HG02981 (cell line): Measurements from ENCODE around the gene DGKG.

Source experiments
- ATAC-seq: cut with Tn5 transposase; IDR thresholded peaks from one replicate; pipeline ENCODE4 v1.9.1; 2021; ENCODE audit warnings: mild to moderate bottlenecking, moderate library complexity; ENCODE audit not compliant: unreplicated experiment

DGKG gene

DNA sequence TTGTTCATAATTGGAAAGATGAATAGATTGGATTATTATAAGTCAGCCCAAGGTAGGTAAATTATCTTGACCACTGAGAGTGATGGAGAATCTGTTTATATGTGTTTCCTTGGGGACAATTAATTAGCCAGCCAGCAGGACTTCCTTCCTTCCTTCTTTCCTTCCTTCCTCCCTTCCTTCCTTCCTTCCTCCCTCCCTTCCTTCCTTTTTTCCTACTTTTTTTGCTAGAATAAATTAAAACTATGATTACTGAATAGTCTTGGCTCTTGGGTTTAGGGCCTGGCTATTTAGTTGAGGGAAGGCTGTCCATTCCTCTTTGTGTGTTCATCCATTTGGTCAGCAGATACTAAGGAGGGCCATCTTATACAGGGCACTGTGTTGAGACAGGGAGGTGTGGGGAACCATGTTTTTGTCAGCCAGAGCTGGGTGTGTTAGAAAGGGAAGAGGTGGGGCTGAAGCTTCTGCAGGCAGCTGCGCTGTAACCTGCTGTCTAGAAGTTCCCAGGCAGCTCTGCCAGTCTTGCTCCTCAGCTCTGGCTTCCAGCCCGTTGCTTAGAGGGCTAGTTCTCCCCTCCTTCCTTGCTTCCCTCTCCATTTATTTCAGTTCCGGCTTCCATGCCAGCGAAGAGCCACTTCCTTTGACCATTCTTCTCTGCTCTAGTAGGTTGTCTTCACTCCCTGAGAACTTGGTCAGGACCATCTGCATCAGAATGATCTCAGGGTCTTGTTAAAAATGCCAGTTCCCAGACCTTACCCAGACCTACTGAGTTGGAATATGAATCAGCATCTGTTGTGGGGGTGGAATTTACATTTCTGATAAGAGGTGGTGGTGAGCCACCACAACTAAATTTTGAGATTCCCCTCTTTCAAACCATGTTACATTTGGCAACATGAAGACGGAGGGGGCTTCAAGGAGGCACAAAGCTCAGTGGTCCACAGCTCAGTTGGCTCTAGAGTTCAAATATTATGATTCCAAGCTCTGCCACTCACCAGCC, 113.9 kb downstream of the DGKG start:
- no peak for ATAC-seq

DNA sequence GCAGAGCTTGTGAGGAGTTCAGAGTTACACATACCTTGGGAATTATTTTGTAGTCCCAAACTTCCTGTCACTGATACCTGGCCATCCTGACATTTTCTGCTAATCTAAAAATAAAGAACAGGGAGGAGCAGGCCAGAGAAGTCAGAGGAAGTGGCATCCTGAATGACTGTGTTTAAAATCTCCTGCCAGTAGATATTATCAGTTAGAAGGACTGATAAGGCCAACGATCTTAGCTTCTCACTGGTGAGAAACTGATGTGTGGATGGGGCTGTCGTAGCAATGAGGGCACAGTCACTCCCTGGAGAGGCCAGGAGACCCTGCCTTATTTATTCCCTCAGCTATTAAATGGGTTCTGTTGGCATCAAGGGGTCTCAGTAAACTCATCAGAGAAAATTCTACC, 115.1 kb downstream of the DGKG start:
- no peak for ATAC-seq

DNA sequence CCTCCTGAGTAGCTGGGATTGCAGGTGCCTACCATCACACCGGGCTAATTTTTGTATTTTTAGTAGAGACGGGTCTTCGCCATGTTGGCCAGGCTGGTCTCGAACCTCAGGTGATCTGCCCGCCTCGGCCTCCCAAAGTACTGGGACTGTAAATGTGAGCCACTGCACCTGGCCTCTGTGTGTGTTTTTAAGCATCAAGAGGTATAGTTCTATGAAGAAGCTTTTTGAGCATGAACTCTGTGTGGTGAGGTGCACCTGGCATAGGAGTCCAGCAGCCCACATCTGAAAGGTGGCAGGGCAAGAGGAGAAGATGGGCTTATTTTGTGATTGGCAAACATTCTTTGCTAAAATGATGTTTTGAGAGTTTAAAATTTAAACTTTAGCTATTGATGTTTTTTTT, 118.0 kb downstream of the DGKG start:
- no peak for ATAC-seq

DNA sequence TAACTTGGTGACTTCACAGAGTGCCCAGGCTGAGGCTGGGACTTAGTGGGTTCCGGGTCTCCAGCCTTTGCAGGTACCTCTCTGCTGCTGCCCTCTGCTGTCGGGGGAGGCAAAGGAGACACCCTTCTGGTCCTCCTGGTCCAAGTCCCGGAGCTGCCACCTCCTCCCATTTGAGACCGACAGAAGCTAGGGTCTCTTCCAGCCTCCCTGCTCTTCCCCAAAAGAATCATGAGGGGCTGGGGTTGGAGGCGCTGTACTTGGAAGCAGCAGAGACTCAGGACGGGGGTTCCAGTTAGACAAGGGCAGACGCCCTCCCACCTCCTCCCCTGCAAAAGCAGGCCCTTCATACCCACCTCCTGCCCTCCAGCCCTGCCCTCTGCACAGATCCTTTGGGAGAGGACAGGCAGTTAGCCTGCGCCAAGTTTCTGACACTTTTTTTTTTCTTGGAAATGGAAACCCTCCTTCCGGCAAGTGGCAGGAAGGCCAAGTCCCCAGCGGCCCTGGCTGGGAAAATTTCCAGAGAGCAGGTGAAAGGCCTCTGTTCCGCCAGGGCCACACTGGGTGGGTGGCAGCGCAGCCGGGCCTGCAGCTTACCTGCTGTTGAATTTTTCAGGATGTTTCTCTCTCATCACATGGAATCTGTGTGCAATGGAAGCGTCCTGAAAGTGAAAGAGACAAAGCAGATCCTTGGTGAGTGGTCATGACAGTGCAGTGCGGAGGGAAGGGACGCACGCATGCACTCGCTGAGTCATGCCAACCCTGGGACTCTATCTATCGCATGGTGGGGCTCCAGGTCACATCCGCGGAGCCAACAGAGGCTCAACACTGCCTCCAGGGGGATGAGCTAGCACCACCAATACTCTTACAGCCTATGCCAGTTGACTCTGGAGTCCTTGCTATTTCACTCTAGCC, 119.9 kb downstream of the DGKG start:
- peak; percentile 86 for ATAC-seq

DNA sequence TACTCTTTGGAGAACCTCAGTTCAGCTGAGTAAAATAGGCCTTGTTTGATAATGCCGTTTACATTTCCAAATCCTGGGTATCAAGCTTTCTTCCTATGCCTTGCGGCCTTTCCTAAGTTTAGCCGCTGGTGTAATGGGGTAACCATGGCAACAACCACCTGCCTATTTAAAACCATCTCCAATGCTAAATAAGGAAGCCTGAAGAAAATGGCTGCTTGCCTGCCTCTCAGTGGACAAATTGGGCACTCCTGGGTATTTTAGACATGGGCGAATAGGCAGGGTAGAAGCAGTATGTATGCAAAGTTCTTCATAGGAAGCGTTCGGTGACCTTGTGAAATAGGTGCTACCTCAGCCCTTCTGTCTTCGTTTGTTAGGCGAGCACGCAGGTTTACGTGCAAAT, 122.7 kb downstream of the DGKG start:
- no peak for ATAC-seq

DNA sequence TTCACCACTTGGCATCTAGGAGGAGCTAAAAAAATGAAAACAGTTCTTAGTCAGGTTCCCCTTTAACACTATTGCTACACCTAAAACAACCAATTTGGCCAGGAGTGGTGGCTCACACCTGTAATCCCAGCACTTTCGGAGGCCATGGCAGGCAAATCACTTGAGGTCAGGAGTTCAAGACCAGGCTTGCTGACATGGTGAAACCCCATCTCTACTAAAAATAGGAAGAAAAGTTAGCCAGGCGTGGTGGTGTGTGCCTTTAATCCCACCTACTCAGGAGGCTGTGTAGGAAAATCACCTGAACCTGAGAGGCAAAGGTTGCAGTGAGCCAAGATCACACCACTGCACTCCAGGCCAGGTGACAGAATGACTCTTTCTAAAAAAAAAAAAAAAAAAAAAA, 124.1 kb downstream of the DGKG start:
- ATAC-seq: no peak

DNA sequence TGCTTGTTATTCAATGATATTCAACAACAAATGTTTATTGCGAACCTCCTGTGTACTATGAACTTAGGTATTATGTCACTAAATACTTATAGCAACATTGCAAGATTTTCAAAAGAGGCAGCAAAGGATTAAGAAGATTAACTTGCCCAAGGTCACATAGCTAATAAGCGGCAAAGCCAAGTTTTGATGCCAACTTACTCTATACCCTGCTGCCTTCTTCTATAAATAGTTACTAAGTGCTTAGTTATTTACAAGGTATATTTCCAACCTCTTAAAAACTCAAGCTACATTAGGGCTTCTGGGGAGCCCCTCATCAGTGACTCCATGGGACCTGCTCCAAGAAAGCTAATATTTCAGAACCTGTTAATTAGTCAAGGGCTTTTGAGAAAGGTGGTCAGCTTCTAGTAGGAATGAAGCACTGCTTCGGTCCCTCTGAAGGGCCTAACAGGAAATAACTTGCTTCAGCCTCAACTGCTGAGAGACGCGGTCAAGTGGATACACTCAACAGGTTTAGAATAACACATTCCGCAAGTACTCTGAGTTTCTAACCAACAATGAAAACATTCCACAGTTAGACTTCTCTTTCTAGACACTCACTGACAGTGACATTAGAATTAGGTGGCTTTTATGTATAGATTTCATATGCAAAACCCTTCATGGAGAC, 125.5 kb downstream of the DGKG start:
- no peak for ATAC-seq

DNA sequence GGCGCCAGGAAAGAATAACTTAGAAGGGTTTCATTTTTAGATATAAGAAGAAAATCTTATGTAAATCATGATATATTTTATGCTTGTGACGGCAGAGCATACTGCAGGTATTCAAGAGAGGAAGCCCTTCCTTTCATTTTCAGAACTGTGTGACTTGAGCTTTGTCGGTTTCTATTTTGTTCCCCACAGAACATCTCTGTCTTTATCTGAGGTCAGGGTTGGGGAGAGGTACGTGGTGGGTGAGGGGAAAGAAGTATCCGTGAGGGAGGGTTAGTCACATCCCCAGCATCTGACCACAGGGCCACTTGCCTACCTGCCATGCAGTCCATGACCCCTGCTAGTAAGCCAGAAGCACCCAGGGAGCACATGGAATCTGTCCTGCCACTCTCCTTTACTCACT, 126.5 kb downstream of the DGKG start:
- peak; percentile 85 for ATAC-seq

DNA sequence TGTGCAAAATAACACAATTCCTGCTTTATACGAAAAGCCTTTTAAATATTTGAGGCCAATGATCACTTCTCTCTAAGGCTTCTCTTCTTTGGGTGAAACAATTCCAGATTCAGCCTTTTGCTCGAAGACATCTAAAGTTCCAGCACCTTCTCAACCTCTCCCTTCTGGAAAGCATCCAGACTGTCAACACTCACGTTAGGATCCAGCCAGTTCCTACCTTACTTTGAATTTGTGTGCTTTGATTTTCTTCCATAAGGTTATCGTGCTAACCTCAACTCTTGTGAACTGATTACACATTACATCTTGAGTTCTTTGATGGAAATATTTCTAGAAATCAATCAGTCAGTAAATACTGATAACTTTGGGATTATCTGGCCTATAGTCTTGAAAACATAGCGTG, 127.9 kb downstream of the DGKG start:
- ATAC-seq: no peak

DNA sequence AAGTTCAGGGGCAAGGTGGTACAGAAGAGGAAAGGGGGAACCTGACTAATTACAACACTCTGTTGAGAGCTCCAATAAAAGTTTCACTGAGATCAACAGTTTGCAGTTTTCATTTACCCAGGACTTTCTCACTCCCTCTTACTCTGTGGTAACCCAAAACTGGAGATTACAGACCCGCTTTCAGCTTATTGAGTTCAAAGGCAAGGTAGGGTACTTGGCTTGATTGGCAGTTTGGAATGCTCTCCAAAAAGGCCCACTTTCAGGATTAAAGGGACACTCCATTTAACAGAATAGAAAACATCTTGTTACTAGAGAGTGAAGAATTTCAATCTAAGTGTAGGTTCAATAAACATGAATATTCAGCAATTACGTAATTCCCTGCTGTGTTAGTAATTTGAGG, 135.6 kb downstream of the DGKG start:
- ATAC-seq: no peak

DNA sequence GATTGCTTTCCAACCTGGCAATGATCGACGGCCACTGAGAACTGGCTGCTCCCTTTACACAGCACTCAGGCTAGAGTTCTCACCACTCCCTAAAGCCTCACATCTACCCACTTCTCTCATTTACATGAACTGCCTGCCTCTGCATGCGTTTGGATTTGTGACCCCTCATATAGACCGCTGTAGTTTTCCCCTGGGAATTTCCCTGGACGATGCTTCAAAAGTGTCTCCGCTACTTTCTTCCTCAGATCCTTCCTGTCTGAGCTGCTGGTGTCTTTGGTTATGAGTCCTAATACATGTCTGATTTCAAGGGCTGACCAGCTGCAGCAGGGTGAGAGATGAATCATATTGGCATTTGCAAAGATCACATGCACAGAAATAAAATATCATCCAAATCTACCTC, 136.4 kb downstream of the DGKG start:
- ATAC-seq: no peak

DNA sequence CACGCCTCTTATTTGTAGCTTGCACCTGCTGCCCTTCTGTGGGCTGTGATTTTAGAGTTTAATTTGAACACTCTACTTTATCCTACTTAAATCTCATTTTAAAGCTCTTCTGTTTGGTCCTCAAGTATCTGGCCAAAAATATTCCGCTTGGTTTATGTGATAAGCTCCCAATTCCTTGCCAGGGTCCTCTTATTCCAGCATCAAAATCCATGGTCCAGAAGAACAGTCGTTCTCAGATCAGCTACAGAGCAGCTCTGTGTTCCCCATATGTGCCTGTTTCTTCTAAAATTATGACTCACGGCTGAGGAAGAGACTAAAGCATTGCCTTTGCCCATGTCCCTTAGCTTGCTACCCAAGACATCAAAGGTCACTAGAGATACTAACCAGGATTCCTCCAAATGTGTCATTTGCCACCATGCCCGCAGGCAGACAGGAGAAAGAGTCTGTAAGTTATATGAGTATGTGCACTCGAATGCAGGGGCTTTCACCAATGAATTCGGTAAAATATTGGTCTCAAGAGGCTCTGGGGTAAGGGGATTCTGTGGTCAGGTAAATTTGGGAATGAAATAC, 137.9 kb downstream of the DGKG start:
- no peak for ATAC-seq

DNA sequence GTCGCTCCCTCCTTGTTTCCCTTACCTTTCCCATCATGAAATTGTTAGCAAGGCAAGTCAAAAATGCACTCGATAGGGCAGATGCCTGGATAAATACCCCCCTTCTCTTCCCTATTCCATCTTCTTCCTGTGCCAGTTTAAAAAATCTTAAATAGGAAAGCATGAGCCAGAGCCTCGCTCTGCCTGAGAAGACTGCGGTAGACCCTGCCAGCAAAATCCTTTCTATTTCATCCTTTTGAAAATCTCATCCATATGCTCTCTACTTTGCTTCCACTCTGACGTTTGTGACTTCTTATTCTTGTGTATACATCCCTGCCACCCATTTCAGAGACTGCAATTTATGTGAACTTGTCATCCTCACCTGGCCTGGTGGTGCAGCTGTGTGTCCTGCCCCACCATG, 138.6 kb downstream of the DGKG start:
- ATAC-seq: no peak

DNA sequence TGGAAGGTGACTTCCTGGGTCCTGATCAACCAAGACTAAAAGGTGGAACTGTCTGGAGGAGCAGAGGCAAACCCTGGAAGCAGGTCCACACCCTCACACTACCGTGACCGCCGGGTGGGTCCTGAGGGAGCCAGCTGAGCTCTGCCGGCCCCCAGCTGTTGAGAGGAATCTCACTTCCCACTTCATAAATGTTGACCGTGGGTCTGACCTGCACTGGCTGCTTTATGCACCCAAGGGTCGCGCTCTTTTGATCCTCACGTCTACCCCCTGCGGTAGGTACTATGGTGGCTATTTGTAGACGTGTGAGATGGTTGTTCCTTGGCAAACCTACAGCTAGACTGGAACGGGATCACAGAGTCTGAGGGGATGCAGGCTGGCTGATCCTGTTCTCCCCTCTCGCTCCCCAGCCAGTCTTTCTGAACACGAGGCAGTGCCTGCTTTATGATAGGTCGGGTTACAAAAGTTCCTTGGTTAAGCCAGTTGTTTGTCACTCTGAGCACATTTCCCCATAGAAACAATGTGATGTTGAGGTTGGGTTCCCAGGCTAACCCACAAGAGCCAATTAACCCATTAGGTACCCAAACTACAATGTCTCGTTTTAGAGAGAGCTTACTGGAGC, 140.2 kb downstream of the DGKG start:
- ATAC-seq: no peak

DNA sequence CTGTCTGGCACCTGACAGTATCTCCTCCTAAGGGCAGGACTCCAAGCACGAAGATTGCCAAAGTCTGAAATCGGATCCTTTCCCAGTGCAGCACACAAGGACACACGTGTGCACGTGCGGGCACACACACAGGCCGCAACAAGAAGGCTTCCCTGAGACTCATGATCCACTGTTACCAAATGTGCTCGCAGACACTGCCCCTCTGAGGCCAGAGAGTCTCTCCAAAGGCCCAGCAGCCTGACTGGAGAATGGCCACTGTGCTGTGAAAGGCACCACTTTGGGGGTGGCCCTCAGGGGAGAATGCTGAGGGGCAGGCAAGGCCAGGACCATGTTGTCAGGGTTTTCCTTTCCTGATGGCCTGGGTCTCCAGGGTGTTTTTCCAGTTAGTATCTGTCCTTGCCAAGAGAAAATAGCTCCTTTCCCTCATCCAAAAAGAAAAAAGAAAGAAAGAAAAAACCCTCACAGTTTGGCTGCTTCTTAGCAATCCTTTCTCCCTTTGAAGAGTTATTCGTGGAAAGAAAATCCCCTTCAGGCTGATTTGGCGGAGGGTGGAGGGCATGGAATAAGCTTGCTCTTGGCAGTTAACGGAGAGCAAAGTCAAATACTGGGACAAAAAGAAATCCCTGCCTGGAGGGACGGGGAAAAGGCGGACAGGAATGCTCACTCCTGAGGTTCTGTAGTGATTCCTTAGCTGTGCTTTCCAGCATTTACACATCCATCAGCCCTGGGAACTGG, 141.0 kb downstream of the DGKG start:
- ATAC-seq: no peak

DNA sequence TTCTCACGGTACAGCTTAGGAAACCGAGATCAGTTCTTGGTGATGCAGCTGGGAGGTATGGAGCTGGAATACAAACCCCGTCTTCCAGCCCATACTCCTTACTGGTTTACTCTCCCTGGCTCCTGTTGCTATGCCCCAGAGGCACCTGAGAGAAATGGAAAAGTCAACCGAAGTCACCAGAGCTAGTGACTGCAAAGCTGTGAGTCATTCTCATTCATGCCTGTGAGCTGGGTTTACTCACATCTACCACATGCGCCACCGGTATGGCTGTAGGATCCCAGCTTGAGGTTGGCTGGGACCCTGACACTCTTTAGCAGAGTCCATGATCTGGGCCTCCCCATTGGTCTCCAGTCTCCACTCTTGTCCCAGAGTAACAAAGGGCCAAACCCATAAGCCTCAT, 141.7 kb downstream of the DGKG start:
- no peak for ATAC-seq

DNA sequence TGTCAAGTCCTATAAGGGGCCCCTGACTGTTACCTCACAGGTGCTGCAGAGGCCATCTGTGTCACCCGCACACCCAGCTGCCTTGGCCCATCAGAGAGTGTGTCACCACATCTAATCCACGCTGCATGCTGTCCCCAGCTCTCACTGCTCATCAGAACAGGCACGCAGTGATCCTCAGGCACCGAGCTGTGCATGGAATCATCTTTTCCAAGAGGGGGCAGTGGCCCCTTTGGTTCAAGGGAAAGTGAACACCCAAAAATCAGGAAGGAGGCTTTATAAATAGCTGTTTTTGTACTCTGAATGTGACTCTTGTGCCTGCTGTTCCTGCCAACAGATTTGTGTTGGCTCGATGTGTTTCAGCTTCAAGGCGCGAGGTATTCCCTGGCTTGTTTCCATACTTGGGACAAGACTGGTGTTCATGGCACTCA, 142.8 kb downstream of the DGKG start:
- ATAC-seq: no peak

DNA sequence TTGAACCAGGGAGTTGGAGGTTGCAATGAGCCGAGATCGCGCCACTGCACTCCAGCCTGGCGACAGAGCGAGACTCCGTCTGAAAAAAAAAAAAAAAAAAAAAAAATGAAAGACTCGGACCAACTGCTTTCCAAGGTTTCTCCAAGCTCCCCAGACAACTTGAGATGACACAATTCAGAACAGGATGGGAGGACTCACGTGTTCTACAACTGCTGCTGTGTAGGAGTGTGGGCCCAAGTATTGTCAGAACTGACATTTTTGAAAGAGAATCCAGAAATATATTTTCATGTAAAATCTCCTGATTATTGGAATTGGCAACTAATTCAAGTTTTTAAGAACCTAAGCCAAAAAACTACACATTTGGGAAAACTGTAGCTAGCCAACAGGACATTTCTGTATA, 143.6 kb downstream of the DGKG start:
- no peak for ATAC-seq

DNA sequence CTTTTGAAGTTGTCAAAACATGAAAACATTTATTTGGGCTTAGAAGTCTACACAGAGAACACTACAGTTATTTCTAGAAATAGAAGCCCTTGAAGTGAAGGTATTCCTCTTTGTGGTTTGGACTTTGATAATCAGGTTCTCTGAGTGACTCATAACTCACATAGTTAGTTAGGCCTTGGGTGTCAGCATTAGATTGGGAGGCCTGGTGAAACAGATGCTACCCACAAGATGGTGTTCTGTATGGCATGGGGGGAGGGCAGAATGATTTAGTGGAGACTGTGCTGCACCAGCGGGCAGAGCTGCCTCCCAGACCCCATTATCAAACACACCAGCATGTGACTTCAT, 144.2 kb downstream of the DGKG start:
- ATAC-seq: peak; percentile 95
